Mammary epithelial cell (primary cell): ENCODE data around the gene GSAP.

Experiments used
- EZH2 ChIP-seq: IDR thresholded peaks from 2 replicates; pipeline ENCODE4 v1.6.1; 2012; ENCODE audit warnings: low read length, inconsistent platforms, borderline replicate concordance
- TF ChIP-seq, protein P1 (sequence below), 2 donors: IDR thresholded peaks in 1 of 2; conservative IDR thresholded peaks in 1 of 2; 2 replicates each; pipeline ENCODE4 v1.5.1; 2011 to 2012; ENCODE audit warnings: inconsistent platforms in 2 of 2, low read length in 2 of 2, mild to moderate bottlenecking in 2 of 2, control low read depth in 1 of 2, low read depth in 1 of 2; ENCODE audit not compliant: insufficient read depth in 1 of 2; ENCODE audit errors: extremely low read depth in 1 of 2

DNA sequence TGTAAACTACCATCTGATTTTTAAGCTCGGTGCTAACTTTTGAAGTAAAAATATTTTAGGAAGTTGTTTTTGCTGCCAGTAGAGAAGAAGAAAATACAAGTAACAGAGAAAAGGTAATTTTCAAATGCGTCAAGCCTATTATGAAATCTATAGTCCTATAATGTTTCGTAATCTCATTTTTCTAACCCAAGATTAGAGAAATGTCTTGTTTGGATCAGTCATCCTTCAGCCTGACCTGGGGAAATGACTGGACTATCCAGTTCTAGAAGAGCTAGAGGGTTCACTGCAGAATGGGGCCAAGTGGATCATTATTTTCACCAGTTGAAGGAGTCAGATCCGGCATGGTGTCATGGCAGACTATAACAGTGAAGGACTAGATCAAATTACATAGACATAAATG, 153.8 kb downstream of the GSAP start:
- TF ChIP-seq, protein P1, sequence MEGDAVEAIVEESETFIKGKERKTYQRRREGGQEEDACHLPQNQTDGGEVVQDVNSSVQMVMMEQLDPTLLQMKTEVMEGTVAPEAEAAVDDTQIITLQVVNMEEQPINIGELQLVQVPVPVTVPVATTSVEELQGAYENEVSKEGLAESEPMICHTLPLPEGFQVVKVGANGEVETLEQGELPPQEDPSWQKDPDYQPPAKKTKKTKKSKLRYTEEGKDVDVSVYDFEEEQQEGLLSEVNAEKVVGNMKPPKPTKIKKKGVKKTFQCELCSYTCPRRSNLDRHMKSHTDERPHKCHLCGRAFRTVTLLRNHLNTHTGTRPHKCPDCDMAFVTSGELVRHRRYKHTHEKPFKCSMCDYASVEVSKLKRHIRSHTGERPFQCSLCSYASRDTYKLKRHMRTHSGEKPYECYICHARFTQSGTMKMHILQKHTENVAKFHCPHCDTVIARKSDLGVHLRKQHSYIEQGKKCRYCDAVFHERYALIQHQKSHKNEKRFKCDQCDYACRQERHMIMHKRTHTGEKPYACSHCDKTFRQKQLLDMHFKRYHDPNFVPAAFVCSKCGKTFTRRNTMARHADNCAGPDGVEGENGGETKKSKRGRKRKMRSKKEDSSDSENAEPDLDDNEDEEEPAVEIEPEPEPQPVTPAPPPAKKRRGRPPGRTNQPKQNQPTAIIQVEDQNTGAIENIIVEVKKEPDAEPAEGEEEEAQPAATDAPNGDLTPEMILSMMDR (conservative IDR thresholded peaks at IDR 0.05 in 1 of 2, IDR thresholded peaks at IDR 0.05 in 1 of 2; ENCODE audit: extremely low read depth in 1 of 2, insufficient read depth in 1 of 2, low read depth in 1 of 2, low read length in 2 of 2) = no peak
- no peak for TF ChIP-seq EZH2
